HS-27A (cell line): ENCODE data around the gene TNXB.
"Not testable (repeated sequence)": the region's sequence is repeated elsewhere in the genome, so short reads cannot be mapped to it uniquely, and the experiment has no call there.

Experiments used
- DNase-seq: peaks from one replicate; pipeline ENCODE4 v3.0.0-alpha.2; 2012; ENCODE audit warnings: low read depth, missing footprints

TNXB gene

DNA sequence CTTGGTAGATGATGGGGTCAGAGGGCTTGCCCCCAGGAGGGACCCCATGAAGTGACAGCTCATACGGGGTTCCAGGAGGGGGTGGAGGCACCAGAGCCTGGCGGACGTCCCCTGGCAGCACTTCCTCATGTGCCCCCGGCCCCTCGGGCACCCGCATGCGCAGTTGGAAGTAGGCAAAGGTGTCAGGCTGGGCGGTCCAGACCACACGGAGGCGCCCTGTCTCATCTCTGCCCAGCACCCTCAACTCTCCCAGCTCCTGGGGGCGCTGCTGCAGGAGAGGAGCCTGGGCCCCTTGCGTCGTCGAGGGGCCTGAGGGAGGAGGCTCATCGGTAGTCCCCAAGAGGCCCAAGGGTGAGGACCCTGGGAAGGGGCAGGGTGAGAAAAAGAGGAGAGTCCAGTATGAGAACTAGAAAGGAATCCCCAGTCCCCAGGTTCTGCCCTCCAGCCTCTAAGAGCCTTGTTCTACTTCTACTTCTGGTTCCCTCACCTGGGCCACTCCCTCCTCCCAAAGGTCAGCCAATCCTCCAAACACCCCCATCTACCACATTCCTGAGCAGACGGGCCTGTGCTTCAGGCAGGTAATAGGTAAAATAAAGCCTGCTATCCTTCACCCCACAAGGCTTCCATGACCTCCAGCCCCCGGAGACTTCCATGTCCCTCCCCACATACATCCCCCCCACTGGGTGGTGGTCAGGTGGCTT is 23.2 kb downstream of the TNXB start:
- no peak for DNase-seq

DNA sequence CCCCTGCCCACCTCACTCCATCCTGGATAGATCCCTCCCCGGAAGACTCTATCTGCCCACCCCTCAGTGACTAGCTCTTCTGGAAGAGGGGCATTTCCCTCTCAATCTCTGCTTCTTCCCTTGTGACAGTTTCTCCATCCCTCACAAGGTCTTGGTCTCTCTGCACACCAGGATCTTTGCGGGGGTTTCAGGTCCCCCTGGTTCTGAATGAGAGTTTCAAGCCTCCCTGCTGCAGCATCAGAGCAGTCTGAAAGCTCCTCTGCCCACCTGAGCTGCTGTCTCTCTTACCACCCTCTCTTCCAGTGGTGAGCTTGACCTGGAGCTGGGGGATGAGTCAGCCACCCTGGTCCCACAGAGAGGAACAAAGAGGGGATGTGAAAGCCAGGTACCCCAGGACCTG is 24.4 kb downstream of the TNXB start:
- no peak for DNase-seq

DNA sequence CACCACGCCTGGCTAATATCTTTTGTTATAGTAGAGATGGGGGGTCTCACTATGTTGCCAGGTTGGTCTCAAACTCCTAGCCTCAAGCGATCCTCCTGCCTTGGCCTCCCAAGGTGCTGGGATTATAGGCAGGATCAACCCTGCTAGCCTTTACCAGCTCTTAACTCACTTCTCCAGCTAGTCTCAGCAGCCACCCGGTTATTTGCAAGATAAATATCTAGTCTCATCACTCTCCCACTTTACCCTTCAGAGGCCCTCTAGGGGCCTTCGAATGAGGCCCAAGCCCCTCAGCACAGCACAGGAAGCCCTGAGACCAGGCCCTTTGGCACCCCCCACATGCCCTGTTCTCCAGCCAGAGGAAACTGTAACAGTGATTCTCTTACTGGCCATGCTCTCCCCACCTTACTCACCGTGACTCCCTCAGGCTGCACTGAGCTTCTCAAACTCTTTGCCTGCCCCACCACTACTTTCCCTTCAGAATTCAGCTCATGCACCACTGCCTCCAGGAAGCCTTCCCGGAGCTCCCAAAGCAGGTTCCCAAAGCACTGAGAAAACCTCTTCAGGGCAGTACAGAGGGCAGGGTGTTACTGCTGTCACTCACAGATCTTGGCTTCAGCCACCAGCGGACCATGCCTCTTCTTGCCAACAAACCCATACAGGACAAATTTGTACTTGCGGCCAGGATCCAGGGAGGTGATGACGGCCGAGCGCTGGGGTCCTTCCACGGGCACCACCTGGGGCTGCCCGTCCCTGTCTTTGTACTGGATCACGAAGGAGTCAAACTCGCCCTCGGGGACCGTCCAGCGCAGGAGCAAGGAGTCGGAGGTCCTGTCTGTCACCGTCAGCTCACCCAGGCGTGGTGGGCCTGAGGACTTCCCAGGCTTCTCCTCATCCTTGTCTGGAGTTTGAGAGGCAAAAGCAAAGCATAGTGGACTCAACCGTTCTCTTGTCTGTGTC is 25.0 kb downstream of the TNXB start:
- DNase-seq = no peak

DNA sequence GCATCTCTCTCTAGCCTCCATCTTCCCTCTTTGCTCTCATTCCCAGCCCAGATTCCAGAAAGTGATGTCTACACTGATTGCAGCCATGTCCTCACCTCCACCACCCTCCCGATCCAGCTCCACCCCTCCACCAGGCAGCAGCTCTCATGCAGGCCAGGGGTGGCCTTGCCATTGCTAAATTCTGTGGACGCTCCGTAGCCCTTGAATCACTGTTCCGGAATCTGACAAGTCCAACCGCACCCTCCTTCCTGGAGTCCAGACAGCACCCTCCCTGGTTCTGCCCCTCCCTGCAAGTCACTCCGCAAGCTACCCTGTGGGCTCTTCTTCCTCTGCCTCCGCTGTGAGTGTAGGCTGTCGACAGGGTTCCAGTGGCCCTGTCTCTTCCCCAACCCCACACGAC is 26.2 kb downstream of the TNXB start:
- DNase-seq = peak; percentile 85

DNA sequence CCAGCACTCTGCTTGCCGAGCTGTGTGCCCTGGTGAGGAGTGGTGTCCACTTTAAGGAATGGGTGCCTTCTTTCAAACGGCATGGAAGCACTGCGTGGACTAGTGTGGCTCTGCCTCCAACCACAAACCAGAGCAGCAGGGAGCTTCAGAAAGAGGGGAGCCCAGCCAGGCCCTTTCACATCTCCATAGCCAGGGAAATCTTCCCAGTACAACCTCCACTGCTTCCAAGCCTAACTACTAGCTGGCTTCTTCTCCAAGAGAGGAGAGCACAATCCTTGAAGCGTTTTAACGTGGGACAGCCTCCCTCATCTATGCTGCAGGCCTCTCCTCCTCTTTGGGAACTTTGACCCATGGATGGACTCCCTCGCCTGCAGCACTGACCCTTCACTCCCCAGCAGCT is 26.7 kb downstream of the TNXB start:
- DNase-seq = no peak

DNA sequence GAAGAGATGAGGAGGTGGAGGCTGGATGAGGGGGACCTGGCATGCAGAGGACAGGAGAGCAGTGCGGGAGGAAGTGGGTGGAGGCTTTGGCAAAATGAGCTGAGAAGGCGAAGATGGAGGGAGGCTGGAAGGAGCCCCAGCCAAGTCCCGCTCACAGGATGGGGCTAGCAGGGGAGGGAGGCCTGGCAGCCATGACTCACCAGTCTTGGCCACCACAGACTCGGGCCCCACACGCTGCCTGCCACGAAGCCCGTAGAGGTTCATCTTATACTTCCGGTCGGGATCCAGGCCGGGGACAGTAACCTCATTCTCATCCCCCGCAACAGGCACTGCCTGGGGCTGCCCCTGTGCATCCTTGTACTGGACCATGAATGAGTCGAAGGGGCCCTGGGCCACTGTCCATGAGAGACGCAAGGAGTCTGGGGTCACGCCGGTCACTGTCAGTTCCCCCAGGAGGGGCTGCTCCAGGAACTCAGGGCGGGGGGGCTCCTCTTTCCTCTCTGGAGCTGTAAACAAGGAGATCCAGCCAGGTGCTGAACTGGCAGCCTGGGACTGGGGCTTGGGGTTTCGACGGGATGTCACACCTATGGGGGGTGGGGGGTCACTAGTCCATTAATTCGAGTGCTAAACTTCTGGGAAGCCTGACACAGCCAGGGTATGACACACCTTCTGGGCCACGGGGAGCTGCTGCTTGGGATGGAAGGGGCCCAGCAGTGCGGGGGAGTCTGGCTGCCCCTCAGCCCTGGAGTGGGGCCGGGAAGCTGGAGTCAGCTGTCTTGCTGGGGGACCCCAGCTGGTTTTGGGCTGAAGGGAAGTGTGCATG is 27.8 kb downstream of the TNXB start:
- DNase-seq = peak; percentile 75

DNA sequence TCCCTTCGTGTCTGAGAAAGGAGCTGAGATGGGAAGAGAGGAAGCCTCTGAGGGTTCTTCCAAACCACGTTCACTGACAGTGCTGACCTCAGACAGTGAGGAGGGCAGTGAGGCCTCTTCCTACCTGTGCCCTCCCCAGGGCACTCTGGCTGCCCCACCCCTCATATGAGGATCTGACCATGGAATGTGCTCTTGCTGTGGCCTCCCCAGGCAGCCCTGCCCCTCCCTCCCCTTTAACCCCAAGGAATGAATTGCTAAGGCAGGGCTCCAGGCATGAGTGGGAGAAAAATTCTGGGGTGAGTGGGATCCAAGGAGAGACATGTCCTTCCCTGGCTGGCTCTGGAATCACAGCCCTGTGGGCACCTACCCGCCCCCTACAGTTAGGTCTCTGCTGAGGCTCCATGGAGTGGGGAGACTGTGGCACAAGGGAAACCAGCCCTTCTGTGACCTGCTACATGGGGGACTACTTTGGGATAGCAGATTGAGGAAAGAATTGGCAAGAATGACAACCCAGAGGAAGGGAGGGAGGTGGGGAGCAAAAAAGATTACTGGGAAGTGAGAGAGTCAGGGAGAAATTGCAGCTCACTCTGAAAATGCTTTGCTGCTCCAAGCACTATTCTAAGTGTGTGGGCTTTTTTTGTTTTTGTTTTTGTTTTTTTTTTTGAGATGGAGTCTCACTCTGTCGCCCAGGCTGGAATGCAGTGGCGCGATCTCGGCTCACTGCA is 29.4 kb downstream of the TNXB start:
- no peak for DNase-seq

DNA sequence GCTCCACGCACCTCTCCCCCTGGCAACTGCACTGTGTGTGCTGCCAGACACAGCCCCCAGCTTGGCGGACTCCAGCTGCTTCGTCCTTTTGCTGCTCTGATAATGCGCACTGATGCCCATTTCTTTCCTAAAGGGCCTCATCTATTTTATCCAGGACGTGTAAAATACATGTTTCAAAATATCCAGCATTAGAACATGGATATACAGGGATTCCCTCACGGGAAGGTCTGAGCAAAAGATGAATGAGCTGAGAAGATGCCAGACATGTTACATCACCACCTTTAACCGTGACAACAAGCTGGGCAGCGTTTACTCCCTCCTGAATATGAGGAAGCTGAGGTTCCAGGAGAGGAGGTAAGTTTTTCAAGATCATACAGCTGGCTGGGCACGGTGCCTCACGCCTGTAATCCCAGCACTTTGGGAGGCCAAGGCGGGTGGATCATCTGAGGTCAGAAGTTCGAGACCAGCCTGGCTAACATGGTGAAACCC is 32.8 kb downstream of the TNXB start:
- no peak for DNase-seq

DNA sequence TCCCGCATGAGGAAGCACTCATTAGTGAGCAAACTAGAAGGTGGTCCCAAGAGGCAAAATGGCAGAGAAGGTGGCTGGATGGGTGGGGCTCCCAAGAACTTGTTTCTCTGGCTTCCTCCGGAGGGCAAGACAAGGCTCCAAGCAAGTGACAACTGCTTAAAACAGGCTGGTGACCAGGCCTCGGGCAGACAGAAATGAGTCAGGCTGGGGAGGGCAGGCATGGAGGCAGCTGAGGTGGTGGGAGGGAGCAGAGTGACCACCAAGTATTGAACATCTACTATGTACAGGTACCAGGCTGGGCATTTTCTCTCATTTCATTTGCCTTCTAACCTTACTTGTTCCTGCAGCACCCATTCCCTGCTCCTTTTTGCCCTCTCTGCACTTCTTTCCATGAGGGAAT is 33.4 kb downstream of the TNXB start:
- DNase-seq = no peak

DNA sequence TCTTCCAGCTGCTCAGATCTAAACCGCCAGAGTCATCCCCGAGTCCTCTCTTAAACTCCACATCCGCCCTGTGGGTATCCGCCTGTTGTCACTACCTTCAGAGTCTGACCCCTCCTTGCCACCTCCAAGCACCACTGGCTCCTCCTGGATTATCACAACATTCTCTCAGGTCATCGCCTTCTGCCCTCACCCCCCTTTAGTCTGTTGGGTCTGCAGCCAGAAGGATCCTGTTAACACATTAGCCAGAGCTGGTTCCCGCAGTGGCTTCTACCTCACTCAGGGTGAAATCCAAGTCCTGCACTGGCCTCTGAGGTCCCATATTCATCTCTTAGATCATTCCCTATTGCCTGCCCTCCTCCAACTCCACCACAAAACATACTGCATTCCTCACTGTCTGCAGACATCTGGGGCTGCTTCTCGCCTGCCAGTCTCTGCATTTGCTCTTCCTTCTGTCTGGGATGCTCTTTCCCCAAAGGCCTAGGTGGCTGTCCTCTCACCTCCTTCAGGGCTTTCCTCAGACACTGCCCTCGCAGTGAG is 34.1 kb downstream of the TNXB start:
- DNase-seq = no peak

DNA sequence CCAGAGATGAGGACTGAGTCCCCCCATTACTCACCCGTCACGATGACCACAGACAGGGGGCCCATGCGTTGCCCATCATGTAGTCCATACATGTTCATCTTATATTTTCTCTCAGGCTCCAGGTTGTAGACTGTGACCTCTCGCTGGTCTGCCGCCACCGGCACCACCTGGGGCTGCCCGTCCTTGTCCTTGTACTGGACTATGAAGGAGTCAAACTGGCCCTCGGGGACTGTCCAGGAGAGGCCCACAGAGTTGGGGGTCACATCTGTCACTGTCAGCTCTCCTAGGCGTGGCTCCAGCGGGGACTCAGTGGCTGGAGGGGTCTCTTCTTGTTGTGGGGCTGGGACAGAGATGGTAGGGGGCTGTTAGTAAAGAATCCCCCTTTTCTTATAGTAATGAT is 35.5 kb downstream of the TNXB start:
- DNase-seq = no peak

DNA sequence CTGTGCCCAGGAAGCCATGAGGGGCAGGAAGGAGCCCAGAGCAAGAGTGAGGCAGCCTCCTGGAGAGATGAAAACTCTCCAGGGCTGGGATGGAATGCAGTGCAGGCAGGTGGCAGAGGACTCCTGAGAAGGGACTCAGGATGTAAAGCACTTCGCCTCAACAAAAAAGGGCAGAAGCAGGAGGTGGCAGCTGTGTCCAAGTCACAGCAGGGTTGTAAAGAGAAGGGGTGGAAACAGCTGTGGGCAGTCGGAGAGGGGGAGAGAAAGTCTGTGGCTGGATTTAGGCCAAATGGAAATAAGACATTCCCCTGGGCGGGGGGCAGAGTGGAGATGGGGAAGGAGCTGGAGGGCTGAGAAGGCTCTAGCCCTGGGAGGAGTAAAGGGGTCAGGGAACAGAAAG is 36.0 kb downstream of the TNXB start:
- DNase-seq = no peak

DNA sequence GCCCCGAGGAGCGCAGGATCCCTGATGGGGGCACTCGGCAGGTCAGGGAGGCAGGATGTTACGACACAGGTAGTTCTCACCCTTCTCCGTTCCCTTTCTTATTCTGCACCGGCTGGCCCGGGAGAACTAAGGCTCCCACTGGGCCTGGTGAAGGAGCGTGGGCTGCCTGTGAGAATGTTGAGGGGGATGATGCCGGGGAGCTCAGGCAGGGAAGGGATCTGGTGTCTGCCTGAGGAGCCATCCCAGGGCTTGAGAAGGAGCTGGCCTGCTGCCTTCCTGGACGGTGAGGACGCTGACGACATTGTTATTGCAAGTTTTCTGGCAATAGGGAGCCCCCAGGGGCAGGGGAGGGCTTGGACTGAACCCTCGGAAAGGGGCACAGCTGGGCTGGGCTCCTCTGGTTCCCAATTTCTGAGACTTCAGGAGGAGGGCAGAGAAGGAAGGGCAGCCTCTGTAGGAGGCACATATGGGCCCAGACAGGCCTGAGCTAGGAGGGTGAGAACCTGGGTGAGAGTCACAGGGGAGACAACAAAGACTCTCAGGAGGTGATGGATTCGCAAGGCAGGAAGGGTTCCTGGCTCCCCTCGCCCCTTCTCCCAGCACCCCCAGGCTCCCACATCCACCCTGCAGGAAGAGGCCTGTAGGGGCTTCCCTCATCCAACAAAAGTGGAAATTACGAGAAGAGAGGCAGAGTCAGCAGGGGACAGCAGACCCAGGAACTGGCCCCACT is 38.2 kb downstream of the TNXB start:
- DNase-seq = no peak

DNA sequence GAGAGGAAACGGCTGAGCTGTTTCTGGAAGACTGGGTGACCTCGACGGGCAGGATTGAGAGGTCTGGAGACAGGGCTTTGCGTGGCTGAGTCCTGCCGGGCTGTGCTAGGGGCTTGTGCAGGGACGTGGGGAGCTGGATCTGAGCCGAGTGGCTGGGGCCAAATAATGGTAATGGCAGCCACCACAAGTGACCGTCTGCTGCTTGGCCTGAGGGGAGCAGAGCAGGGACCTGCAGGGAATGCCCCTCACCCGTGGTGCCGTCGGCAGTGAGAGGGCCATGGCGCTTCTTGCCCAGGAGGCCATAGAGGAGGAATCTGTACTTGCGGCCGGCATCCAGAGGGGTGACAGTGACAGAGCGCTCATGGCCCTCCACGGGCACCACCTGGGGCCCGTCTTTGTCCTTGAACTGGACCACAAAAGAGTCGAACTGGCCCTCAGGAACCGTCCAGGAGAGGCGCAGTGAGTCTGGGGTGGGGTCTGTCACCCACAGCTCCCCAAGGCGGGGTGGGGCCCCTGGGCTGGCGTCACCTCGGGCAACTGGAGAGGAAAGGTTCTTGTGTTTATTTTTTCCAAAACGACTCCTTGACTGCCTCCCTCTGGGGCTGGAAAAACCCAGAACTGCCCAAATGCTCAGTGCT is 39.1 kb downstream of the TNXB start:
- no peak for DNase-seq

DNA sequence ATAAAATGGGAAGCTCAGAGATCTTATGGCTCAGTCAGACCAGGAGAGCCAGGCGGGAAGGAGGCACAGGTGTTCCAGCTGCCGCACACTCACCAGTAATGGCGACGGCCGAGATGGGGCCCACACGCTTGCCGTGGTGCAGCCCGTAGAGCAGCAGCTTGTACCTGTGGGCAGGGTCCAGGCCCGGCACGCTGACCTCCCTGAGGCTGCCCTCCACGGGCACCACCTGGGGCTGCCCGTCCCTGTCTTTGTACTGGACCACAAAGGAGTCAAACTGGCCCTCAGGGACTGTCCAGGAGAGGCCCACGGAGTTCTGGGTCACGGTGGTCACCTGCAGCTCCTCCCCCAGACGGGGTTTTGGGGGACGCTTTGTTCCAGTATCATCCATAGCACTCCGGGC is 39.7 kb downstream of the TNXB start:
- no peak for DNase-seq

DNA sequence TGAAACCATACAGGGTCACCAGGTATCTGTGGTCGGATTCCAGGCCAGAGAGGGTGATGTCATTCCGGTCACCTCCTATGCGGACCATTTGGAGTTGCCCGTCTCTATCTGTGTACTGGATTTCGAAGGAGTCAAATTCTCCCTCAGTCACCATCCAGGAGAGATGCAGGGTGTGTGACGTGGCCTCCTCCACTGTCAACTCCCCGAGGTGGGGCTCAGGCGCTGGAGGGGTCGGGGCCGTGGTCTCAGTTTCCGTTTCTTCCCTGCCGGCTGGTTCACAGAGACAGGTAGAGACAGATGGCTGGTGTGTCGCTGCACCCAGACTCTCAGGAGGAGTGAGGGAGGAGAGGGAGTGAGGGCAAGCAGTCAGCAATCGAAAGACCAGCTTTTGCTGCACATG is 40.3 kb downstream of the TNXB start:
- no peak for DNase-seq

DNA sequence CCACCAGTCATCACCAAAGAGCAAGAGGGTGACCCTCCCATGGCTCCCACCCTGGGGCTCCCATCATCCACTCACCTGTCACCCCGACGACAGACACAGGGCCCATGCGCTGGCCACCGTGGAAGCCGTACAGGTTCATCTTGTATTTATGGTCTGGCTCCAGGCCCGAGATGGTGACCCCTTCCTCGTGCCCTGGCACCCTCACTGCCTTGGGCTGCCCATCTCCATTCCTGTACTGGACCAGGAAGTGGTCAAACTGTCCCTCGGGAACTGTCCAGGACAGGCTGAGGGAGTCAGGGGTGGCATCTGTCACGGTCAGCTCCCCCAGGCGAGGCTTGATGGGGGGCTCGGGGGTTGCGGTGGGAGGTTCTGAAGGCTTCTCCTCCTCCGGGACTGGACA is 40.8 kb downstream of the TNXB start:
- DNase-seq = not testable (repeated sequence)

DNA sequence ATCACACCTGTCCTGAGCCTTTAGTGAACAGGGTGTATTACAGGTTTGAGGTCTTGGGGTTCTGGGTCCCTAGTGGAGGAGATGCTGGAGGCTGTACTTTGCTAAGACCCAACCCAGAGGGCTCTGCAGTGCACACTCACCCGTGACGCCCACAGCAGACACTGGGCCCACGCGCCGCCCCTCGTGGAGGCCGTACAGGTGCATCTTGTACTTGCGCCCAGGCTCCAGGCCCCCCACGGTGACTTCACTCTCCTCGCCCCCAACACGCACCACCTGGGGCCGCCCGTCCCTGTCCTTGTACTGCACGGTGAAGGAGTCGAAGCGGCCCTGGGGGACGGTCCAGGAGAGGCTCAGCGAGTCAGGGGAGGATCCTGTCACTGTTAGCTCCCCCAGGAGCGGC is 41.6 kb downstream of the TNXB start:
- not testable (repeated sequence) for DNase-seq

DNA sequence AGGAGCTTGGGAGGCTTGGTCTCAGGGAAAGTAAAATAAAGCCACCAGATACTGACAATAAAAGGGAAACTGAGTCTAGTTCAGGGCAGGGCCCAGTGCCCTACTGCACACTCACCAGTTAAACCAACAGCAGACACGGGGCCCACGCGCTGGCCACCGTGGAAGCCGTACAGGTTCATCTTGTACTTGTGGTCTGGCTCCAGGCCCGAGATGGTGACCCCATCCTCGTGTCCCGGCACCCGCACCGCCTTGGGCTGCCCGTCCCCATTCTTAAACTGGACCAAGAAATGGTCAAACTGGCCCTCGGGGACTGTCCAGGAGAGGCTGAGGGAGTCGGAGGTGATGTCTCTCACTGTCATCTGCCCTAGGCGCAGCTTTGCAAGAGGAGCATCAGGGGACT is 44.4 kb downstream of the TNXB start:
- no peak for DNase-seq

DNA sequence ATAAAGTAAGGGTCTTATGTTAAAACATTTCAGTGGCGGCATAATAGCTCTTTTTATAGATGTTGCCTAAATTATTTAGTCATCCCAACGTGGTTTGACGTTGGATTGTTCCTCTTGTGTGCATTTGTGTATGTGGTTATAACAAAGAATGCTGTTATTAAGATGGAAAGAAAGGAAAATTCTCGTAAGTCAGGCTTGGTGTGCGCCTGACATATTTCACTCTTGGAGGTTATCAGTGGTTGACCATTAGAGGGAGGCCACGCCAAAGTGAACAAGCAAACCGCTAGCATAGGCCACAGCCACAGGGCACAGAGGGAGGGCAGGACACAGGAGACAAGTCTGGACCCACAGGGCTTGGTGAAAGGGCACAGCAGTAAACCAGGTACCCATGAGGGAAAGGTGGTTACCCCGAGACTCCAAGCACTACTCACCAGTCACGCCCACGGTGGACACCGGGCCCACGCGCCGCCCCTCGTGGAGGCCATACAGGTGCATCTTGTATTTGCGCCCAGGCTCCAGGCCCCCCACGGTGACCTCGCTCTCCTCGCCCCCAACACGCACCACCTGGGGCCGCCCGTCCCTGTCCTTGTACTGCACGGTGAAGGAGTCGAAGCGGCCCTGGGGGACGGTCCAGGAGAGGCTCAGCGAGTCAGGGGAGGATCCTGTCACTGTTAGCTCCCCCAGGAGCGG is 48.0 kb downstream of the TNXB start:
- DNase-seq = no peak
